ENCODE measurements around the gene OR2H2. TPM values are rescaled to one million over a fixed set of nuclear protein-coding genes. Genes with fewer than 3 reads are reported as not detected.
A peak's percentile ranks its signal among the peaks of the same experiment; 100 is the strongest.

Gene OR2H2
- total RNA-seq, 1 experiment from 2014 or later: not detected

- DNase-seq: no peak
- Mint-ChIP-seq H3K4me1 (ENCODE audit: low read depth, unreplicated experiment) (no peaks in the 10 kb centered on the region), H3K27ac (ENCODE audit: unreplicated experiment) (no peak overlapping the region), H3K4me3 (ENCODE audit: low read depth, unreplicated experiment) (no peak overlapping the region), H3K9me3 (ENCODE audit: low read depth, unreplicated experiment) (no peaks in the 10 kb centered on the region), H3K27me3 (ENCODE audit: unreplicated experiment) (no peaks in the 10 kb centered on the region), H3K36me3 (ENCODE audit: insufficient read depth, unreplicated experiment) (no peaks in the 10 kb centered on the region)
- intact Hi-C loops (cut with micrococcal nuclease; ENCODE audit: unreplicated experiment): no loop called here
- CTCF ChIA-PET: no interaction called here
- BruUV-seq (replicated peaks): no TSS peak
- TF ChIP-seq CTCF (IDR thresholded peaks at IDR 0.05; ENCODE audit: unreplicated experiment): no peak
These were observed 13.3 kb downstream of the OR2H2 start for GRCh38 chr6:29598172-29598747.

- TF ChIP-seq CTCF (IDR thresholded peaks at IDR 0.05; ENCODE audit: unreplicated experiment): peak; percentile 19
- no peak overlapping the region for H3K27ac Mint-ChIP-seq (ENCODE audit: unreplicated experiment)
- CTCF ChIA-PET: interaction anchor here (1.0 to 1.1 kb wide), 3 partner anchors 19 to 226 kb away, joined by 3 read pairs; partner anchors contain the start of gene OR12D1
- DNase-seq: peak; percentile 42
- H3K4me3 Mint-ChIP-seq (ENCODE audit: low read depth, unreplicated experiment): no peak overlapping the region
- intact Hi-C loops (cut with micrococcal nuclease; ENCODE audit: unreplicated experiment): no loop called here
- H3K4me1 Mint-ChIP-seq (ENCODE audit: low read depth, unreplicated experiment): no peaks in the 10 kb centered on the region
- BruUV-seq (replicated peaks): no TSS peak
- H3K9me3 Mint-ChIP-seq (ENCODE audit: low read depth, unreplicated experiment): no peaks in the 10 kb centered on the region
- H3K27me3 Mint-ChIP-seq (ENCODE audit: unreplicated experiment): no peaks in the 10 kb centered on the region
- peaks cover 6% of the 10 kb centered on the region for H3K36me3 Mint-ChIP-seq (ENCODE audit: insufficient read depth, unreplicated experiment)
These were observed 17.8 kb downstream of the OR2H2 start for GRCh38 chr6:29602564-29603361.

- no peak for TF ChIP-seq CTCF (IDR thresholded peaks at IDR 0.05; ENCODE audit: unreplicated experiment)
- CTCF ChIA-PET: interaction anchor here (1.0 to 1.1 kb wide), 2 partner anchors 20 to 227 kb away, joined by 3 read pairs; no protein-coding TSS in a partner anchor
- peaks cover 6% of the 10 kb centered on the region for H3K36me3 Mint-ChIP-seq (ENCODE audit: insufficient read depth, unreplicated experiment)
- BruUV-seq (replicated peaks): no TSS peak
- no peak overlapping the region for H3K27ac Mint-ChIP-seq (ENCODE audit: unreplicated experiment)
- H3K4me3 Mint-ChIP-seq (ENCODE audit: low read depth, unreplicated experiment): no peak overlapping the region
- H3K27me3 Mint-ChIP-seq (ENCODE audit: unreplicated experiment): no peaks in the 10 kb centered on the region
- no peaks in the 10 kb centered on the region for H3K9me3 Mint-ChIP-seq (ENCODE audit: low read depth, unreplicated experiment)
- intact Hi-C loops (cut with micrococcal nuclease; ENCODE audit: unreplicated experiment): no loop called here
- no peaks in the 10 kb centered on the region for H3K4me1 Mint-ChIP-seq (ENCODE audit: low read depth, unreplicated experiment)
- DNase-seq: no peak
These were observed 18.5 kb downstream of the OR2H2 start for GRCh38 chr6:29603456-29603855.

- Mint-ChIP-seq H3K27ac (ENCODE audit: unreplicated experiment) (no peak overlapping the region), H3K36me3 (ENCODE audit: insufficient read depth, unreplicated experiment) (peaks cover 6% of the 10 kb centered on the region), H3K4me3 (ENCODE audit: low read depth, unreplicated experiment) (no peak overlapping the region), H3K9me3 (ENCODE audit: low read depth, unreplicated experiment) (no peaks in the 10 kb centered on the region), H3K4me1 (ENCODE audit: low read depth, unreplicated experiment) (no peaks in the 10 kb centered on the region), H3K27me3 (ENCODE audit: unreplicated experiment) (no peaks in the 10 kb centered on the region)
- no peak for DNase-seq
- CTCF ChIA-PET: interaction anchor here (1.1 kb wide), 1 partner anchor 228 kb away, joined by 3 read pairs; no protein-coding TSS in a partner anchor
- no peak for TF ChIP-seq CTCF (IDR thresholded peaks at IDR 0.05; ENCODE audit: unreplicated experiment)
- intact Hi-C loops (cut with micrococcal nuclease; ENCODE audit: unreplicated experiment): no loop called here
- no TSS peak for BruUV-seq (replicated peaks)
These were observed 19.0 kb downstream of the OR2H2 start for GRCh38 chr6:29603930-29604329.
